ENCODE results near the gene OR10G6.
A peak's percentile ranks its signal among the peaks of the same experiment; 100 is the strongest.

OR10G6 gene

DNA sequence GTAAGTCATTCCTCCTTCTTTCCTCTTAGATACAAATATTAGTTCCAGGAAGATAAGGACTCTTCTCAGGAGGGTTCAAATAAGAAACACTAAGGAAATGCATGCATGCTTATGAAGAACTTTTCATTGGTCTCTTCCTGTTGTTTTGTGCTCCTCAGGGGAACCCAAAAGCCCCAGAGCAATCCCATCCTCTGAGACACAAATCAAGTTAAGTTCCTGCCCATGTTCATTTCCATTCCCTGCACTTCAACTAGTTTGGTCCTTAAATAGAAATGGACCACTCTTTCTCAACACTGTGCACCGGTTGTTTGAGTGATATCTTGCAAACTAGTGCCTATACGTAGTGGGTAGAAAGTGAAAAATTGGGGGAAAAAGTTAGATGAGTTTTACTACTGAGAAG lies 17.7 kb upstream of the OR10G6 start, which contains the start of gene OR10G4:
OR10G4 (plus strand) TSS at position 301 of the 400 bp plus-strand sequence. CDS start 2,578 bp downstream, outside the sequence.
- no peak within 1 kb of the TSS for H3K4me3 ChIP-seq (ENCODE audit: low read depth, low read length)
- TF ChIP-seq, protein P1, sequence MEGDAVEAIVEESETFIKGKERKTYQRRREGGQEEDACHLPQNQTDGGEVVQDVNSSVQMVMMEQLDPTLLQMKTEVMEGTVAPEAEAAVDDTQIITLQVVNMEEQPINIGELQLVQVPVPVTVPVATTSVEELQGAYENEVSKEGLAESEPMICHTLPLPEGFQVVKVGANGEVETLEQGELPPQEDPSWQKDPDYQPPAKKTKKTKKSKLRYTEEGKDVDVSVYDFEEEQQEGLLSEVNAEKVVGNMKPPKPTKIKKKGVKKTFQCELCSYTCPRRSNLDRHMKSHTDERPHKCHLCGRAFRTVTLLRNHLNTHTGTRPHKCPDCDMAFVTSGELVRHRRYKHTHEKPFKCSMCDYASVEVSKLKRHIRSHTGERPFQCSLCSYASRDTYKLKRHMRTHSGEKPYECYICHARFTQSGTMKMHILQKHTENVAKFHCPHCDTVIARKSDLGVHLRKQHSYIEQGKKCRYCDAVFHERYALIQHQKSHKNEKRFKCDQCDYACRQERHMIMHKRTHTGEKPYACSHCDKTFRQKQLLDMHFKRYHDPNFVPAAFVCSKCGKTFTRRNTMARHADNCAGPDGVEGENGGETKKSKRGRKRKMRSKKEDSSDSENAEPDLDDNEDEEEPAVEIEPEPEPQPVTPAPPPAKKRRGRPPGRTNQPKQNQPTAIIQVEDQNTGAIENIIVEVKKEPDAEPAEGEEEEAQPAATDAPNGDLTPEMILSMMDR (IDR thresholded peaks at IDR 0.05; ENCODE audit: low read depth, low read length): no peak
- DNase-seq (ENCODE audit: low read depth, low spot score): no peak
- in situ Hi-C loops (cut with HindIII; ENCODE audit: low sequenced_read_pairs): no loop called here

DNA sequence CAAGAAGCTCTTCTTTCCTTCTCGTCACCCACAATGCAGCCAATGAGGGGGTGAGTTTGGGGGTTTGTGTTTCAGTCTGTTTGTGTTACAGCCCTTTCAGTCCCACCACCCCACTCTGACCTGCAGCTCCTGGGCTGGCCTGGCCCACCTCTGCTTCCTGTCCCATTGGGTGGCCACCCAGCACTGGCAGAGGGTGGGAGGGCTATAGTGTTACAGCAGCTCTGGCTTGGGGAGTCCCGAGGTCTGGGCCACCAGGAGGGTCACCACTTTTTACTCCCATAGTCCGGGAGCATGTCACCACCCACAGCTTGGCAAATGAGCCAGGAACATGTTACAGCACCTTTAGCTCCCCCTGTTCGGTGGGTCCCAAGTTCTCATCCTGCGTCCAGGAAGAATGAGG lies 15.7 kb downstream of the OR10G6 start:
- DNase-seq (ENCODE audit: low read depth, low spot score): no peak
- TF ChIP-seq, protein P1 (IDR thresholded peaks at IDR 0.05; ENCODE audit: low read depth, low read length): no peak
- no peak overlapping the region for H3K4me3 ChIP-seq (ENCODE audit: low read depth, low read length)
- in situ Hi-C loops (cut with HindIII; ENCODE audit: low sequenced_read_pairs): no loop called here

DNA sequence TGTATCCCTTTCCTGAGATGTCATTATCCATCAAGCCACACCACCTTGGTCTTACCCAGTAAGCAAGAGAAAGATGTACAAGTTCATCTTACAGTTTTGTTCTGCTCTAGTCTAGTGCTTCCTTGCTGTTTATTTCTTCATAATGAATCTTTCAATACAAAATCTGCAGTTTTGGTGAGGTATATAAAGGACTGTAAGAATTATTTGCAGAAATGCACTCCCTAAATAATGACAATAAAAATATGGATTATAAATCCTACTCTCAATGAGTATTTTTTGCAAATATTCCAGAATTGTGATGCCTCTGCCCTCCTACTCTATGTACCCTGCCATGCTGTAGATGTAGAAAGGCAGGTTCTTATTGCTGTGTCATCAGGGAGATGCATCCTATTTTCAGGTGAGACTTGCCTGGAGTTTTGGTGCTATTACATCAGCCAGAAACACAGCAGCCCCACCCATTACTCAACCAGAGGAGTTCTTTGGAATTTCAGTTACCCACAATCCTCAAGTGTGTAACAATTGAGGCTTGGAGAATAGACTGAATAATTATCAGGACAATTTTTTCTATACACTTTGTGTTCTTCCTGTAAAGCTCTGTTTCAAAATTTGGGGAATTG lies 17.1 kb downstream of the OR10G6 start, which contains the start of gene OR10S1:
OR10S1 (minus strand) TSS at position 51 of the 617 bp plus-strand sequence. CDS start 117 bp downstream, outside the sequence.
- TF ChIP-seq, protein P1 (IDR thresholded peaks at IDR 0.05; ENCODE audit: low read depth, low read length): no peak
- in situ Hi-C loops (cut with HindIII; ENCODE audit: low sequenced_read_pairs): no loop called here
- DNase-seq (ENCODE audit: low read depth, low spot score): no peak
- no peak within 1 kb of the TSS for H3K4me3 ChIP-seq (ENCODE audit: low read depth, low read length)

DNA sequence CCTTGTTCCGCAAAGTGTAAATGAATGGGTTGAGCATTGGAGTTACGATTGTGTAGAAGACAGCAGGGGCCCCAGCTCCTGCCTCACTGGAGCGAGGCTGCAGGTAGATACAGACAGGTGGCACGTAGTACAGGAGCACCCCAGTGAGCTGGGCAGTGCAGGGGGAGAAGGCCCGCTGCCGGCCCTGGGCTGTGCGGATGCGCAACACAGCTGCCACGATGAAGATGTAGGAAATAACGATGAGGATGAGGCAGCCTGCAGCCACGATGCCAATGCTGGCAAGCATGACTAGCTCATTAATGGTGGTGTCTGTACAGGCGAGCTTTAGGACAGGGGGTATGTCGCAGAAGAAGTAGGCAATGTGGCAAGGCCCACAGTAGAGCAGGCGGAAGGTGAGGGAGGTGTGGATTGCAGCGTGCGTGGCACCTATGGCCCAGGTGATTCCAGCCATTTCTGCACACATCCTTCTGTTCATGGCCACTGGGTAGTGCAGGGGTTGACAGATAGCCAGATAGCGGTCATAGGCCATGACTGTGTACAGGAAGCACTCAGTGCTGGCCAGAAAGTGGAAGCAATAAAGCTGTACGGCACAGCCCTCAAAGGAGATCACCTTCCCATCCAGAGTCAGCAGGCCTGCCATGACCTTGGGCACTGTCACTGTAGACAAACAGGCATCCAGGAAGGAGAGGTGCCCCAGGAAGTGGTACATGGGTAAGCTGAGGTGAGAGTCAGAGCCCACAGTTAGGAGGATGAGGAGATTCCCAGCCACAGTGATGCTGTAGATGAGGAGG lies 18.0 kb downstream of the OR10G6 start:
- no peak overlapping the region for H3K4me3 ChIP-seq (ENCODE audit: low read depth, low read length)
- TF ChIP-seq, protein P1 (IDR thresholded peaks at IDR 0.05; ENCODE audit: low read depth, low read length): no peak
- in situ Hi-C loops (cut with HindIII; ENCODE audit: low sequenced_read_pairs): no loop called here
- no peak for DNase-seq (ENCODE audit: low read depth, low spot score)

DNA sequence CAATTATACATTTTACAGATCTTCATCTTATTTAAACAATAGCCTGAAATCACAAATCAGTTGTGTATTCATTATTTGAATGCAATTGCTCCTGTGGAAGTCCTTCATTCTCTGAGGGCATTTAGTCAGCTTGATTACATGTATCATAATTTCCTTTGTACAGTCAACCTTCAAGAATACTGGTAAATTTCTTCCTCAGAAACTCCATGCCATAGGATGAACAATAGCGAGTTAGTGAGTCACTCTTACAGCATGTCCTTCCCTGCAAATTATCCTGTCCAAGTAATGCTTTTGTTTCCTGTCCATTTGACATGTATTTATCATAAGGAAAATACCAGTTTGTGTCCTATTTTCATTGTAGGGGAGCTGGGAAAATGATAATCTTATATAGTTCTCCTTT lies 21.1 kb downstream of the OR10G6 start:
- DNase-seq (ENCODE audit: low read depth, low spot score): peak; percentile 79
- TF ChIP-seq, protein P1 (IDR thresholded peaks at IDR 0.05; ENCODE audit: low read depth, low read length): no peak
- H3K4me3 ChIP-seq (ENCODE audit: low read depth, low read length): no peak overlapping the region
- in situ Hi-C loops (cut with HindIII; ENCODE audit: low sequenced_read_pairs): no loop called here

DNA sequence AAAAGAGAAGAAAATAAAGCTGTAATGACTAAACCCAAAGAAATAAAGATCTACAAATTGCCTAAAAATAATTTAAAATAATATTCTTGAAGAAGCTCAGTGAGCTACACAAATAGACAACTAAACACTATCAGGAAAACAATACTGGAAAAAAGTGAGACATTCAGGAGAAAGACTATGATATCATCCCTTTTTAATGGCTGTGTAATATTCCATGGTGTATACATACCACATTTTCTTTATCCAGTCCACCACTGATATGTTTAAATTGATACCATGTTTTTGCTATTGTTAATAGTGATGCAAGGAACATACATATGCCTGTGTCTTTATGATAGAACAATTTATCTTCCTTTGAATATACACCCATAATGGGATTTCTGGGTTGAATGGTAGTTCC lies 38.2 kb downstream of the OR10G6 start:
- in situ Hi-C loops (cut with HindIII; ENCODE audit: low sequenced_read_pairs): no loop called here
- no peak for DNase-seq (ENCODE audit: low read depth, low spot score)
- H3K4me3 ChIP-seq (ENCODE audit: low read depth, low read length): no peak overlapping the region
- TF ChIP-seq, protein P1 (IDR thresholded peaks at IDR 0.05; ENCODE audit: low read depth, low read length): no peak

All from astrocyte of the spinal cord (primary cell).